GM19438 (cell line): Measurements from ENCODE around the gene PRR36.

ENCODE experiments used
- ATAC-seq: cut with Tn5 transposase; IDR thresholded peaks from one replicate; pipeline ENCODE4 v1.9.1; 2021; ENCODE audit warnings: low read depth; ENCODE audit not compliant: unreplicated experiment

PRR36 gene

GRCh38 chr19:7873304-7874075, 700 bp downstream of the PRR36 start:
- no peak for ATAC-seq

GRCh38 chr19:7872306-7873204, 1.6 kb downstream of the PRR36 start:
- no peak for ATAC-seq

- no peak for ATAC-seq
These were observed 2.5 kb downstream of the PRR36 start for GRCh38 chr19:7871437-7872305.

GRCh38 chr19:7870571-7871436, 3.4 kb downstream of the PRR36 start:
- ATAC-seq: no peak

GRCh38 chr19:7869910-7870511, 4.2 kb downstream of the PRR36 start:
- no peak for ATAC-seq

- ATAC-seq: peak; percentile 43
These were observed 4.7 kb downstream of the PRR36 start for GRCh38 chr19:7869453-7869909.

GRCh38 chr19:7868671-7869452, 5.3 kb downstream of the PRR36 start:
- peak; percentile 41 for ATAC-seq

- no peak for ATAC-seq
These were observed 5.9 kb downstream of the PRR36 start for GRCh38 chr19:7868326-7868670.

- no peak for ATAC-seq
These were observed 6.9 kb downstream of the PRR36 start for GRCh38 chr19:7867092-7867844.

- ATAC-seq: no peak
These were observed 7.6 kb downstream of the PRR36 start for GRCh38 chr19:7866399-7867091.

GRCh38 chr19:7865262-7865911, 8.8 kb downstream of the PRR36 start:
- no peak for ATAC-seq

GRCh38 chr19:7864690-7865074, 9.5 kb downstream of the PRR36 start:
- ATAC-seq: no peak

- ATAC-seq: no peak
These were observed 10.1 kb downstream of the PRR36 start for GRCh38 chr19:7863971-7864689.

GRCh38 chr19:7863157-7863970, 10.8 kb downstream of the PRR36 start:
- ATAC-seq: no peak

- ATAC-seq: no peak
These were observed 11.7 kb downstream of the PRR36 start for GRCh38 chr19:7862413-7862951.
